Caco-2 (cell line): Measurements from ENCODE around the gene CDSN. TPM values are rescaled to one million over a fixed set of nuclear protein-coding genes. Genes with fewer than 3 reads are reported as not detected.

Source experiments
- BruUV-seq: library from RNA; stranded (reverse); fragments of 400-500 nt; replicated peaks from 2 replicates; lab custom pipeline; 2021; lab: Mats Ljungman, UMichigan
- CTCF ChIA-PET: fragments of 300-600 bp; sonication (Branson Sonifier 250); formaldehyde crosslinking; loops from one replicate; lab custom pipeline; 2022; ENCODE audit warnings: antibody characterized with exemption; lab: Charles Lee
- POLR2A ChIA-PET: fragments of 300-600 bp; sonication (Branson Sonifier 250); formaldehyde crosslinking; loops from one replicate; lab custom pipeline; 2022; ENCODE audit warnings: antibody characterized with exemption; lab: Charles Lee
- DNase-seq, 2 experiments: peaks; one replicate each; pipeline versions ENCODE4 v3.0.0 to v3.0.0-alpha.2; 2020 to 2022
- H3K27me3 ChIP-seq: replicated peaks from 2 replicates; pipeline ENCODE4 v1.6.0; 2011; ENCODE audit warnings: low read length; ENCODE audit not compliant: control insufficient read depth, insufficient read depth
- H3K36me3 ChIP-seq: 2 replicates; pipeline ENCODE4 v1.5.1; 2011; ENCODE audit warnings: low read length; ENCODE audit not compliant: control insufficient read depth, insufficient read depth
- H3K4me1 ChIP-seq: fragments of 250-450 bp; sonication (Bioruptor Pico); 2 replicates; pipeline ENCODE4 v1.5.1; 2020; ENCODE audit warnings: mild to moderate bottlenecking
- H3K4me3 ChIP-seq: 2 replicates; pipeline ENCODE4 v1.5.1; 2011; ENCODE audit warnings: low read depth, mild to moderate bottlenecking, control low read depth, low read length
- H3K9me3 ChIP-seq: fragments of 250-450 bp; sonication (Bioruptor Pico); 2 replicates; pipeline ENCODE4 v1.5.1; 2020; ENCODE audit warnings: mild to moderate bottlenecking, moderate library complexity
- H3K27ac Mint-ChIP-seq: one replicate; pipeline ENCODE4 v1.8.0; 2022; ENCODE audit warnings: mixed read lengths; ENCODE audit not compliant: unreplicated experiment
- H3K27me3 Mint-ChIP-seq: one replicate; pipeline ENCODE4 v1.8.0; 2022; ENCODE audit warnings: mixed read lengths; ENCODE audit not compliant: insufficient read depth, unreplicated experiment
- H3K36me3 Mint-ChIP-seq: one replicate; pipeline ENCODE4 v1.8.0; 2022; ENCODE audit warnings: mild to moderate bottlenecking, mixed read lengths; ENCODE audit not compliant: insufficient read depth, unreplicated experiment
- H3K4me1 Mint-ChIP-seq: one replicate; pipeline ENCODE4 v1.8.0; 2022; ENCODE audit warnings: low read depth, mixed read lengths; ENCODE audit not compliant: unreplicated experiment
- H3K4me3 Mint-ChIP-seq: one replicate; pipeline ENCODE4 v1.8.0; 2022; ENCODE audit warnings: mild to moderate bottlenecking, moderate library complexity, mixed read lengths; ENCODE audit not compliant: unreplicated experiment
- H3K9me3 Mint-ChIP-seq: one replicate; pipeline ENCODE4 v1.8.0; 2022; ENCODE audit warnings: mixed read lengths; ENCODE audit not compliant: unreplicated experiment
- intact Hi-C: fragments of 100-400 bp; cut with micrococcal nuclease; formaldehyde crosslinking; loops from one replicate; pipeline ENCODE4 v1.10.0; 2022; ENCODE audit not compliant: unreplicated experiment
- total RNA-seq: library from RNA; stranded (reverse); gene quantifications from 2 replicates; pipeline ENCODE4 v1.2.3, GENCODE V29; 2022
- TF ChIP-seq, protein P1 (sequence below), 2 experiments: fragments of 200-600 bp in 1 of 2; IDR thresholded peaks; 1 replicate in 1 of 2; 2 replicates in 1 of 2; pipeline versions ENCODE4 v1.5.1 to v1.8.0; 2011 to 2022; ENCODE audit warnings: antibody characterized with exemption in 1 of 2, control low read depth in 1 of 2, inconsistent platforms in 1 of 2, low read depth in 1 of 2, low read length in 1 of 2, mild to moderate bottlenecking in 1 of 2, moderate library complexity in 1 of 2; ENCODE audit not compliant: insufficient read depth in 1 of 2, severe bottlenecking in 1 of 2, unreplicated experiment in 1 of 2

CDSN gene
- total RNA-seq, 1 experiment from 2014 or later: not detected

DNA sequence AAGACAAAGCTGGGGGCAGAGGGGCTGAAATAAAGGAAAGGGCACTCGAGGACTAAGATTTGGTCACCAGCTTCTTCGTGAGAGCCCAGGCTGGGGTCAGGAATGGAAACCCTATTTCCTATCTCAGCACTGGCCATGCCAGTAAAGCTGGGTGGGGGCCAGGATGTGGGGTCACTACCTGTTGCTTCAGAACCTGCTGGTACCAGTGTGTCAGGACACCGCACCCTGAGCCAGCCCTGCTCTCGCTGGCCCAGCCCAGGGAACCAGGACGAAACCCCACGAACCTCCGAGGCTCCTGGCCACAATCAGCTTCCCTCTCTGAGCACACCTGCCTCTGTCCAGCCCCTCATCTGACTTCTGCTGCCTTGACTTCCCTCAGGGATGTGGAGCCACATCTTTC lies 2.1 kb downstream of the CDSN start:
- intact Hi-C loops: no loop called here
- H3K4me1 ChIP-seq: peaks cover 23% of the 10 kb centered on the region
- no peaks in the 10 kb centered on the region for H3K36me3 ChIP-seq
- TF ChIP-seq, protein P1, sequence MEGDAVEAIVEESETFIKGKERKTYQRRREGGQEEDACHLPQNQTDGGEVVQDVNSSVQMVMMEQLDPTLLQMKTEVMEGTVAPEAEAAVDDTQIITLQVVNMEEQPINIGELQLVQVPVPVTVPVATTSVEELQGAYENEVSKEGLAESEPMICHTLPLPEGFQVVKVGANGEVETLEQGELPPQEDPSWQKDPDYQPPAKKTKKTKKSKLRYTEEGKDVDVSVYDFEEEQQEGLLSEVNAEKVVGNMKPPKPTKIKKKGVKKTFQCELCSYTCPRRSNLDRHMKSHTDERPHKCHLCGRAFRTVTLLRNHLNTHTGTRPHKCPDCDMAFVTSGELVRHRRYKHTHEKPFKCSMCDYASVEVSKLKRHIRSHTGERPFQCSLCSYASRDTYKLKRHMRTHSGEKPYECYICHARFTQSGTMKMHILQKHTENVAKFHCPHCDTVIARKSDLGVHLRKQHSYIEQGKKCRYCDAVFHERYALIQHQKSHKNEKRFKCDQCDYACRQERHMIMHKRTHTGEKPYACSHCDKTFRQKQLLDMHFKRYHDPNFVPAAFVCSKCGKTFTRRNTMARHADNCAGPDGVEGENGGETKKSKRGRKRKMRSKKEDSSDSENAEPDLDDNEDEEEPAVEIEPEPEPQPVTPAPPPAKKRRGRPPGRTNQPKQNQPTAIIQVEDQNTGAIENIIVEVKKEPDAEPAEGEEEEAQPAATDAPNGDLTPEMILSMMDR (IDR thresholded peaks at IDR 0.05; ENCODE audit: insufficient read depth in 1 of 2, low read depth in 1 of 2, low read length in 1 of 2, severe bottlenecking in 1 of 2, unreplicated experiment in 1 of 2): no peak
- no peak overlapping the region for H3K4me3 ChIP-seq
- Mint-ChIP-seq H3K27ac (no peak overlapping the region), H3K27me3 (no peaks in the 10 kb centered on the region), H3K4me3 (no peak overlapping the region), H3K36me3 (peaks cover 6% of the 10 kb centered on the region), H3K9me3 (no peaks in the 10 kb centered on the region), H3K4me1 (peaks cover 15% of the 10 kb centered on the region)
- ChIA-PET CTCF (interaction anchor here (0.7 to 1.3 kb wide), 2 partner anchors 10 to 31 kb away, joined by 6 to 7 read pairs; no protein-coding TSS in a partner anchor), POLR2A (no interaction called here)
- no peaks in the 10 kb centered on the region for H3K9me3 ChIP-seq
- H3K27me3 ChIP-seq: no peaks in the 10 kb centered on the region
- no TSS peak for BruUV-seq
- no peak for DNase-seq

DNA sequence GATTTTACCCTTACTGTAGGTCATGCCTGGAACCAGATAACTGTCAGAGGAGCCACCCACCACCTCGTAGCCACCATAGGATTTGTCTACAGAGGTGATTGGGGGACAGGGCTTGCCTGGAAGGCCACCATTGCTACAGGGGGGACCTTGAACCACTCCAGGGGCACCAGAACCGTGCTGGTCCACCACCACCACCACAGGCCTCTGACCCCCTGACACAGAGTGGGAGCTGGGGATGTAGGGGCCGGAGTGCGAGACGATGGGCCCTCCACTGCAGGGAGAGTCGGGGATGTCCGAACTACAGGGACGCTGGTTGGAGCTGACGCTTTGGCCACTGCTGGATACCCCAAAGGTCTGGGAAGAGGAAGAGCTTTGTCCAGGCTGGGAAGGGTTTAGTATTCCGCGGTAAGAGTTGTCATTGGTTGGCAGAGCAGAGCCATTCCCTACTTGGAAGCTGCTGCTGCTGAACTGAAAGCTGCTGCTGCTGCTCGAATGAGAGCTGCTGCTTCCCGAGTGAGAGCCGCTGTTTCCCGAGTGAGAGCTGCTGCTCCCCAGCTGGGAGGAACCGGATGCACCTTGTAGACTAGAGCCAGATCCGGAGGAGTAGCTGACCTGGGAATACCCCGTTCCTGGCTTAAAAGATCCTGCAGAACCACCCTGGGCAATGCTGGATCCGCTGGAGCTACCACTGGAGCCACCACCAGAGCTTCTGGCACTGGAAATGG lies 3.4 kb downstream of the CDSN start:
- no peaks in the 10 kb centered on the region for H3K9me3 Mint-ChIP-seq
- Histone ChIP-seq H3K9me3 (no peaks in the 10 kb centered on the region), H3K36me3 (no peaks in the 10 kb centered on the region), H3K4me1 (peaks cover 24% of the 10 kb centered on the region), H3K4me3 (no peak overlapping the region), H3K27me3 (no peaks in the 10 kb centered on the region)
- H3K4me3 Mint-ChIP-seq: no peak overlapping the region
- no TSS peak for BruUV-seq
- intact Hi-C loops: no loop called here
- DNase-seq: no peak
- H3K36me3 Mint-ChIP-seq: peaks cover 6% of the 10 kb centered on the region
- POLR2A ChIA-PET: no interaction called here
- no peak overlapping the region for H3K27ac Mint-ChIP-seq
- H3K4me1 Mint-ChIP-seq: peaks cover 23% of the 10 kb centered on the region
- TF ChIP-seq, protein P1 (IDR thresholded peaks at IDR 0.05; ENCODE audit: insufficient read depth in 1 of 2, low read depth in 1 of 2, low read length in 1 of 2, severe bottlenecking in 1 of 2, unreplicated experiment in 1 of 2): no peak
- CTCF ChIA-PET: interaction anchor here (0.8 to 1.3 kb wide), 2 partner anchors 29 to 519 kb away, joined by 5 to 7 read pairs; no protein-coding TSS in a partner anchor
- no peaks in the 10 kb centered on the region for H3K27me3 Mint-ChIP-seq

DNA sequence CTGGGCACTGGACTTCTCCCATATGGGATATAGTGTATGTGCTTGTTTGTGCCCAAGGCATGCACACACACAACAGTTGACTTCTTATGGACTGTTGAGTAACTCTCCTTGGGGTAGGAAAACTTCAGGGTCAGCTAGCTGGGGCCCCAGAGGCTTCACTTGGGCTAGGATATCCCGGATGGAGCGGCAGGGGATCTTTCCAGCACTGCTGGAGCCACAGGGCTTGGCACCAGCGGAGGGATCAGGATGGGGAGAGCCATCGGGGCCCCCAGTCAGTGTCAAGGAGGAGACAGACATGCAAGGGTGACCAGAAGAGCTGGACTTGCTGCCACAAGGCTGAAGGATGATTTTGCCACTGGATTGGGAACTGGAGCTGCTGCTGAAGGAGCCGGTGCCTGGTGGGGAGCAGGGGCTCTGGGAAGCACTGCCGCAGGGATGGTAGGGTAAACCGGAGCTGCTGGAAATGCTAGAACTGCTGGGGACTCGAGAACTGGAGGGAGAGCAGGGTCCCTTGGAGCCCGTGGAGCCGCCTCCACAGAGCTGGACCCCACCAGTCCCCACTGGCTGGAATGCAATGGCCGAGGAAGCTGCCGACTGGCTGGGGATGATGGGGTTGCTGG lies 4.2 kb downstream of the CDSN start:
- H3K4me3 Mint-ChIP-seq: no peak overlapping the region
- intact Hi-C loops: no loop called here

More for the DNA sequence above, 4.2 kb downstream of the CDSN start:
- peaks cover 6% of the 10 kb centered on the region for H3K36me3 Mint-ChIP-seq
- H3K36me3 ChIP-seq: no peaks in the 10 kb centered on the region
- H3K9me3 Mint-ChIP-seq: no peaks in the 10 kb centered on the region
- BruUV-seq: no TSS peak
- H3K27ac Mint-ChIP-seq: no peak overlapping the region
- DNase-seq: no peak
- POLR2A ChIA-PET: no interaction called here
- peaks cover 24% of the 10 kb centered on the region for H3K4me1 ChIP-seq
- TF ChIP-seq, protein P1 (IDR thresholded peaks at IDR 0.05; ENCODE audit: insufficient read depth in 1 of 2, low read depth in 1 of 2, low read length in 1 of 2, severe bottlenecking in 1 of 2, unreplicated experiment in 1 of 2): no peak
- no peaks in the 10 kb centered on the region for H3K27me3 Mint-ChIP-seq
- no peaks in the 10 kb centered on the region for H3K27me3 ChIP-seq
- H3K4me1 Mint-ChIP-seq: peaks cover 23% of the 10 kb centered on the region
- CTCF ChIA-PET: no interaction called here
- H3K9me3 ChIP-seq: no peaks in the 10 kb centered on the region
- H3K4me3 ChIP-seq: no peak overlapping the region
